Neural progenitor cell (in vitro differentiated cells): ENCODE measurements around the gene SLC5A6. TPM values are rescaled to one million over a fixed set of nuclear protein-coding genes. Genes with fewer than 3 reads are reported as not detected.

ENCODE experiments used
- DNase-seq: peaks from one replicate; pipeline ENCODE4 v3.0.0-alpha.2; 2016; ENCODE audit warnings: low spot score
- H2AFZ ChIP-seq: fragments of 200-600 bp; sonication (generic); replicated peaks from 2 replicates; pipeline ENCODE4 v1.6.1; 2016; ENCODE audit warnings: antibody characterized with exemption
- H3F3A ChIP-seq: fragments of 200-600 bp; sonication (generic); 2 replicates; pipeline ENCODE4 v1.6.1; 2016; ENCODE audit warnings: antibody characterized with exemption, low read depth
- H3K27ac ChIP-seq: fragments of 200-600 bp; sonication (generic); 2 replicates; pipeline ENCODE4 v1.5.1; 2016; ENCODE audit warnings: mild to moderate bottlenecking
- H3K27me3 ChIP-seq: fragments of 200-600 bp; sonication (generic); 2 replicates; pipeline ENCODE4 v1.6.1; 2016; ENCODE audit warnings: mild to moderate bottlenecking, moderate library complexity
- H3K36me3 ChIP-seq: fragments of 200-600 bp; sonication (generic); 2 replicates; pipeline ENCODE4 v1.5.1; 2016
- H3K4me1 ChIP-seq: fragments of 200-600 bp; sonication (generic); 2 replicates; pipeline ENCODE4 v1.6.1; 2016; ENCODE audit warnings: mixed run types
- H3K4me2 ChIP-seq: fragments of 200-600 bp; sonication (generic); 2 replicates; pipeline ENCODE4 v1.6.1; 2016
- H3K4me3 ChIP-seq: fragments of 200-600 bp; sonication (generic); 2 replicates; pipeline ENCODE4 v1.5.1; 2016
- H3K79me2 ChIP-seq: fragments of 200-600 bp; sonication (generic); 2 replicates; pipeline ENCODE4 v1.6.1; 2016; ENCODE audit warnings: low read depth
- H3K9ac ChIP-seq: fragments of 200-600 bp; sonication (generic); 2 replicates; pipeline ENCODE4 v1.6.1; 2016
- H3K9me3 ChIP-seq: fragments of 200-600 bp; sonication (generic); 2 replicates; pipeline ENCODE4 v1.5.1; 2016; ENCODE audit warnings: low read depth
- H4K20me1 ChIP-seq: fragments of 200-600 bp; sonication (generic); 2 replicates; pipeline ENCODE4 v1.6.1; 2016; ENCODE audit warnings: low read depth
- H3K27ac Mint-ChIP-seq: 3 replicates; pipeline ENCODE4 v1.8.0; 2021; ENCODE audit warnings: mixed read lengths
- H3K27me3 Mint-ChIP-seq: 2 replicates; pipeline ENCODE4 v1.8.0; 2022; ENCODE audit warnings: low read depth, mild to moderate bottlenecking, inconsistent platforms, moderate library complexity, mixed read lengths; ENCODE audit not compliant: insufficient read depth
- H3K36me3 Mint-ChIP-seq: 3 replicates; pipeline ENCODE4 v1.8.0; 2021; ENCODE audit warnings: mixed read lengths
- H3K4me1 Mint-ChIP-seq: 3 replicates; pipeline ENCODE4 v1.8.0; 2021; ENCODE audit warnings: mixed read lengths
- H3K4me3 Mint-ChIP-seq: 3 replicates; pipeline ENCODE4 v1.8.0; 2021; ENCODE audit warnings: mild to moderate bottlenecking, moderate library complexity, mixed read lengths
- H3K9me3 Mint-ChIP-seq: 3 replicates; pipeline ENCODE4 v1.8.0; 2020; ENCODE audit warnings: mixed read lengths
- EZH2 ChIP-seq: fragments of 200-600 bp; sonication (generic); IDR thresholded peaks from 2 replicates; pipeline ENCODE4 v1.6.1; 2017; ENCODE audit warnings: antibody characterized with exemption, mild to moderate bottlenecking, moderate library complexity
- EZH2phosphoT487 ChIP-seq: fragments of 200-600 bp; sonication (generic); IDR thresholded peaks from 2 replicates; pipeline ENCODE4 v1.6.1; 2017; ENCODE audit warnings: antibody characterized with exemption
- total RNA-seq: library from RNA; depleted of rRNA; stranded (reverse); fragments of >200 nt; gene quantifications from 2 replicates; pipeline ENCODE4 v1.2.3, GENCODE V29; 2015; ENCODE audit warnings: low replicate concordance
- TF ChIP-seq, protein P1 (sequence below): fragments of 200-600 bp; sonication (generic); IDR thresholded peaks from 2 replicates; pipeline ENCODE4 v1.5.1; 2017; ENCODE audit warnings: antibody characterized with exemption, mild to moderate bottlenecking

Gene SLC5A6
- 42.8 and 88.9 TPM in 2 replicates for total RNA-seq

DNA sequence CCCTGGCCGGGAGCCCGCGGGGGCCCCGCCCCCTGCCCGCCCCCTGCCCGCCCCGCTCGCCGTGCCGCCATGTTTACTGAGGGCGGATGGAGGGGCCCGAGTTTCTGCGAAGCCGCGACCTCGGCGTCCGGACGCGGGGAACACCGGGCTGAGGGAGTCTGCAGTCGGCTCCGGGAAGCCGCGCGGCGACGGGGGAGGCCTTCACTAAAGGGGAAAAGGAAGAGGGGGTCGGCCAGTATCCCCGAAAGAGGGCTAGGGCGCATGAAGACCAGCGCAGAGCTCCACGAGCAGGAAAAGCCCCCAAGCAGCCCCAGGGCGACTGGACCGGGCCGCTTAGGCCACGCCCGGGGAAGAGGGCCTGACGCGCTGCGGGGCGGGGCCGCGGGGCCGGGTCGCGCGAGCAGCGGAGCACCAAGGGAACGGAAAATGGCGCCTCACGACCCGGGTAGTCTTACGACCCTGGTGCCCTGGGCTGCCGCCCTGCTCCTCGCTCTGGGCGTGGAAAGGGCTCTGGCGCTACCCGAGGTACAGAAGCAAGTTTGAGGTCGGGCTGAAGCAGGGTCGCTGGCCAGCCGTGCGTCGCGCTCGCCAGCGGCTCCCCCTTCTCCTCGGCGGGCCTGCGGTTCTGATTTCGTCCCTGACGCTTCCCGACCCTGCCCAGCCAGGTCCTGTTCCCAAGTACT, at the start of gene SLC5A6, which contains the start of gene ATRAID:
Gene SLC5A6, minus strand, starts transcription at position 326 of the 683 bp plus-strand sequence. CDS start 4,618 bp downstream, outside the sequence.
Gene ATRAID, plus strand, starts transcription at position 99 of the 683 bp plus-strand sequence. Its CDS starts 328 bp downstream, at position 427.
- Histone ChIP-seq H3K9me3 (no peaks in the 10 kb centered on the region), H2AFZ (peak within 1 kb of the TSS; percentile 44), H3K4me2 (peak within 1 kb of the TSS; percentile 93), H3K36me3 (no peaks in the 10 kb centered on the region), H3K4me1 (peaks cover 37% of the 10 kb centered on the region), H3K79me2 (peaks cover 60% of the 10 kb centered on the region), H3K9ac (peak within 1 kb of the TSS; percentile 87), H3K4me3 (peak within 1 kb of the TSS; percentile 87), H3K27me3 (no peaks in the 10 kb centered on the region), H4K20me1 (peaks cover 6% of the 10 kb centered on the region), H3F3A (peaks cover 46% of the 10 kb centered on the region), H3K27ac (peak within 1 kb of the TSS; percentile 98)
- H3K9me3 Mint-ChIP-seq = no peaks in the 10 kb centered on the region
- peak within 1 kb of the TSS; percentile 100 for H3K4me3 Mint-ChIP-seq
- peaks cover 7% of the 10 kb centered on the region for H3K27me3 Mint-ChIP-seq
- H3K27ac Mint-ChIP-seq = peak within 1 kb of the TSS; percentile 100
- peaks cover 31% of the 10 kb centered on the region for H3K4me1 Mint-ChIP-seq
- TF ChIP-seq EZH2 (no peak), EZH2phosphoT487 (no peak)
- TF ChIP-seq, protein P1, sequence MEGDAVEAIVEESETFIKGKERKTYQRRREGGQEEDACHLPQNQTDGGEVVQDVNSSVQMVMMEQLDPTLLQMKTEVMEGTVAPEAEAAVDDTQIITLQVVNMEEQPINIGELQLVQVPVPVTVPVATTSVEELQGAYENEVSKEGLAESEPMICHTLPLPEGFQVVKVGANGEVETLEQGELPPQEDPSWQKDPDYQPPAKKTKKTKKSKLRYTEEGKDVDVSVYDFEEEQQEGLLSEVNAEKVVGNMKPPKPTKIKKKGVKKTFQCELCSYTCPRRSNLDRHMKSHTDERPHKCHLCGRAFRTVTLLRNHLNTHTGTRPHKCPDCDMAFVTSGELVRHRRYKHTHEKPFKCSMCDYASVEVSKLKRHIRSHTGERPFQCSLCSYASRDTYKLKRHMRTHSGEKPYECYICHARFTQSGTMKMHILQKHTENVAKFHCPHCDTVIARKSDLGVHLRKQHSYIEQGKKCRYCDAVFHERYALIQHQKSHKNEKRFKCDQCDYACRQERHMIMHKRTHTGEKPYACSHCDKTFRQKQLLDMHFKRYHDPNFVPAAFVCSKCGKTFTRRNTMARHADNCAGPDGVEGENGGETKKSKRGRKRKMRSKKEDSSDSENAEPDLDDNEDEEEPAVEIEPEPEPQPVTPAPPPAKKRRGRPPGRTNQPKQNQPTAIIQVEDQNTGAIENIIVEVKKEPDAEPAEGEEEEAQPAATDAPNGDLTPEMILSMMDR = no peak
- DNase-seq = peak; percentile 94
- H3K36me3 Mint-ChIP-seq = peaks cover 18% of the 10 kb centered on the region

DNA sequence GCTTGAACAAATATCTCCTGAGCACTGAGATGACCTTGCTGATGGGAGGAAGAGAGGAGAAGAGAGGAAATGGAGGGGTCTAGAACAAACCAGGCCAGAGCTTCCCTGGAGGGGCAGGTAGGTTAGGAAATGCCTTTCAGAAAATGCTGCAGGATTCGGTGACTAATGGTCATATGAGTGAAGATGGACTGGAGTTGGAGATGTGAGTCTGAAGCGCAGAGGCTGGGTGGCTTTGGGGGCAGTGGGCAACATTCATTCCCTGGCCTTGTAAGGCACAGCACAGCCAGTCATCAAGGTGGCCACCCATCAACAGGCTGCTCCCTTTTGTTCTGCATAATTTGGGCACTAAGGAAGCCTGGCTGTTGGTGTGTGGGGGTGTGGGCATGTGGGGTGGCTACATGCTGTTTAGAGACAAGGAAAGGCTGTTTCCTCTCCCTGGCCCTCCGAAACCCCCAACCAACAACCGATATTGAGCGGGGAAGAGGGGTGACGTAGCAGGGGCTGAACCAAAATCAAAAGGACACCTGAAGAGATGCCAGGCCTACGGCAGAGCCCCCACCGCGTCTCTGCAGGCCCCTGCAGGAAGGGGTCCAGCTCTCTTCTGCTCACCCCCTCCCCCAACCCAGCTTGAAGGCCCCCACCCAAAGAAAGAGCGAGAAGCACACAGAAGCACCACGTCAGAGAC, 49.3 kb upstream of the SLC5A6 start:
- Mint-ChIP-seq H3K36me3 (no peaks in the 10 kb centered on the region), H3K4me1 (peaks cover 27% of the 10 kb centered on the region), H3K9me3 (peaks cover 4% of the 10 kb centered on the region), H3K4me3 (peak overlapping the region; percentile 80), H3K27ac (no peak overlapping the region), H3K27me3 (peaks cover 49% of the 10 kb centered on the region)
- Histone ChIP-seq H2AFZ (peak overlapping the region; percentile 64), H3K36me3 (no peaks in the 10 kb centered on the region), H3K4me3 (peak overlapping the region; percentile 58), H3K79me2 (no peaks in the 10 kb centered on the region), H3K4me2 (peak overlapping the region; percentile 80), H3F3A (peaks cover 26% of the 10 kb centered on the region), H4K20me1 (peaks cover 10% of the 10 kb centered on the region), H3K27me3 (peaks cover 71% of the 10 kb centered on the region), H3K4me1 (peaks cover 8% of the 10 kb centered on the region), H3K9ac (no peak overlapping the region), H3K9me3 (no peaks in the 10 kb centered on the region), H3K27ac (no peak overlapping the region)
- no peak for DNase-seq
- no peak for TF ChIP-seq EZH2
- TF ChIP-seq, protein P1 = no peak
- no peak for TF ChIP-seq EZH2phosphoT487

DNA sequence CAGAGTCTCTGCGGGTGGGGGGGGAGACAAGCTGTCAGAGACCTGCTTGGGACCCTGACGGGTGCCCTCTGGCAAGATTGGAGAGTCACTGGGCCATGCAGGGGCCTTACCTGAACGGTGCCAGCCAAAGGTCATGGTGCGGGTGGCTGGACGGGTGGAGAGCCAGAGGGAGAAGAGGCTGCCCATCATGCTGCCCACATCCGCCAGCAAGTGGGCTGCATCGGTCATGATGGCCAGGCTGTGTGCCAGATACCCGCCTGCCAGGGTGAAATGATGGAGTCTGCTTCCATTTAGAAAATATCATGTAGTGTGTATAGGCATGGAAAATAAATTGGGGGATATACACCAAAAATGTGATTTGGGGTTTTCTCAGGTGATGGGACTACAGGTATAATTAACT, 46.0 kb upstream of the SLC5A6 start:
- no peak overlapping the region for H3K9ac ChIP-seq
- no peak overlapping the region for H3K4me3 ChIP-seq
- no peak overlapping the region for H2AFZ ChIP-seq
- H3K36me3 ChIP-seq = no peaks in the 10 kb centered on the region
- H3K36me3 Mint-ChIP-seq = no peaks in the 10 kb centered on the region
- no peaks in the 10 kb centered on the region for H3K9me3 ChIP-seq
- H3K27ac Mint-ChIP-seq = no peak overlapping the region
- no peak for DNase-seq
- H3K4me1 Mint-ChIP-seq = peaks cover 14% of the 10 kb centered on the region
- H3K9me3 Mint-ChIP-seq = peaks cover 2% of the 10 kb centered on the region
- H3K27me3 ChIP-seq = peaks cover 38% of the 10 kb centered on the region
- H3K27ac ChIP-seq = no peak overlapping the region
- H3K4me3 Mint-ChIP-seq = no peak overlapping the region
- H3K27me3 Mint-ChIP-seq = peaks cover 47% of the 10 kb centered on the region
- no peaks in the 10 kb centered on the region for H3K79me2 ChIP-seq
- no peaks in the 10 kb centered on the region for H3K4me1 ChIP-seq
- TF ChIP-seq, protein P1 = no peak
- TF ChIP-seq EZH2 (no peak), EZH2phosphoT487 (no peak)
- H3F3A ChIP-seq = peaks cover 2% of the 10 kb centered on the region
- H4K20me1 ChIP-seq = no peaks in the 10 kb centered on the region
- H3K4me2 ChIP-seq = no peak overlapping the region
